HG02973 (cell line): ENCODE data around the gene ATP6V1B1.

Experiments used
- ATAC-seq: cut with Tn5 transposase; IDR thresholded peaks from one replicate; pipeline ENCODE4 v1.9.1; 2021; ENCODE audit warnings: moderate library complexity; ENCODE audit not compliant: unreplicated experiment

Gene ATP6V1B1

GRCh38 chr2:70926042-70926441 lies 9.7 kb upstream of the ATP6V1B1 start:
- ATAC-seq: no peak

- ATAC-seq: no peak
Measured at GRCh38 chr2:70927138-70927537, 8.6 kb upstream of the ATP6V1B1 start.

GRCh38 chr2:70927641-70928040 lies 8.1 kb upstream of the ATP6V1B1 start:
- ATAC-seq: no peak

GRCh38 chr2:70928366-70928765 lies 7.3 kb upstream of the ATP6V1B1 start:
- no peak for ATAC-seq

GRCh38 chr2:70930371-70931329 lies 5.0 kb upstream of the ATP6V1B1 start:
- no peak for ATAC-seq

GRCh38 chr2:70931376-70932000 lies 4.2 kb upstream of the ATP6V1B1 start:
- no peak for ATAC-seq

- no peak for ATAC-seq
Measured at GRCh38 chr2:70932631-70933230, 3.0 kb upstream of the ATP6V1B1 start.

- no peak for ATAC-seq
Measured at GRCh38 chr2:70934981-70935380, 719 bp upstream of the ATP6V1B1 start.

GRCh38 chr2:70936165-70936978 lies 672 bp downstream of the ATP6V1B1 start:
- no peak for ATAC-seq

- no peak for ATAC-seq
Measured at GRCh38 chr2:70936979-70937811, 1.5 kb downstream of the ATP6V1B1 start.

- ATAC-seq: no peak
Measured at GRCh38 chr2:70937866-70938585, 2.3 kb downstream of the ATP6V1B1 start.

- no peak for ATAC-seq
Measured at GRCh38 chr2:70938586-70938950, 2.9 kb downstream of the ATP6V1B1 start.

- no peak for ATAC-seq
Measured at GRCh38 chr2:70939001-70939838, 3.5 kb downstream of the ATP6V1B1 start.

GRCh38 chr2:70939839-70940580 lies 4.3 kb downstream of the ATP6V1B1 start:
- no peak for ATAC-seq

- ATAC-seq: no peak
Measured at GRCh38 chr2:70941186-70941585, 5.5 kb downstream of the ATP6V1B1 start.

- ATAC-seq: no peak
Measured at GRCh38 chr2:70941701-70942100, 6.0 kb downstream of the ATP6V1B1 start.

- ATAC-seq: no peak
Measured at GRCh38 chr2:70942396-70943204, 6.9 kb downstream of the ATP6V1B1 start.
